BJ (cell line): ENCODE measurements around the gene XRCC5. TPM values are rescaled to one million over a fixed set of nuclear protein-coding genes. Genes with fewer than 3 reads are reported as not detected.
A peak's percentile ranks its signal among the peaks of the same experiment; 100 is the strongest.

ENCODE experiments used
- CTCF ChIA-PET: fragments of 350-600 bp; formaldehyde crosslinking; extraction: SDS; loops from one replicate; lab custom pipeline; 2021; ENCODE audit warnings: antibody characterized with exemption, inconsistent platforms; lab: Yijun Ruan, JAX
- POLR2A ChIA-PET: fragments of 300-600 bp; sonication (Branson Sonifier 250); formaldehyde crosslinking; extraction: SDS; loops from one replicate; lab custom pipeline; 2021; ENCODE audit warnings: antibody characterized with exemption; lab: Charles Lee
- DNase-seq: peaks from one replicate; pipeline ENCODE4 v3.0.0-alpha.2; 2011; ENCODE audit warnings: low read depth
- H3K27me3 ChIP-seq: 2 replicates; pipeline ENCODE4 v1.6.0; 2011; ENCODE audit warnings: low read length; ENCODE audit not compliant: control insufficient read depth, insufficient read depth
- H3K36me3 ChIP-seq: 2 replicates; pipeline ENCODE4 v1.5.1; 2011; ENCODE audit warnings: low read length; ENCODE audit not compliant: control insufficient read depth, insufficient read depth
- H3K4me3 ChIP-seq: 2 replicates; pipeline ENCODE4 v1.5.1; 2011; ENCODE audit warnings: low read depth, mild to moderate bottlenecking, control low read depth, low read length
- polyA plus RNA-seq: library from polyadenylated mRNA; depleted of rRNA; stranded (reverse); fragments of >200 nt; gene quantifications from 2 replicates; pipeline ENCODE4 v1.2.3, GENCODE V29; 2011
- TF ChIP-seq, protein P1 (sequence below): IDR thresholded peaks from 2 replicates; pipeline ENCODE4 v1.5.1; 2011; ENCODE audit warnings: low read depth, mild to moderate bottlenecking, control low read depth, inconsistent platforms, low read length, moderate library complexity; ENCODE audit not compliant: insufficient read depth

The XRCC5 gene
- polyA plus RNA-seq, 1 experiment: 252 TPM

DNA sequence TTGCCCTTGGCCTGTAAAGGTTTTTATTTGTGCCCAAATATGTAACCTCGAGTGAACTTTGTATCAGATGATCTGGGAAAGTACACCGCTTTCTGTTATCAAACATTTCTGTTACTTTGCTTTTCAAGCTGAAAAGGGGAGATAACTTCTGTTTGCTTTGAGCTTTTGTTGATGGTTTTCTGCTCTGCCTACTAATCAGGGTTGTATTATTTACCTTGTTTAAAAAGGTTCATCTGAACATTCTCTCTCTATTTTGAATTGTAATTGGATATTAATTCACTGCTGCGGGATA lies 79.4 kb downstream of the XRCC5 start:
- POLR2A ChIA-PET: no interaction called here
- Histone ChIP-seq H3K36me3 (peaks cover 6% of the 10 kb centered on the region; the same call in 1 of the 2 replicates), H3K4me3 (no peak overlapping the region), H3K27me3 (no peaks in the 10 kb centered on the region)
- no peak for DNase-seq
- TF ChIP-seq, protein P1, sequence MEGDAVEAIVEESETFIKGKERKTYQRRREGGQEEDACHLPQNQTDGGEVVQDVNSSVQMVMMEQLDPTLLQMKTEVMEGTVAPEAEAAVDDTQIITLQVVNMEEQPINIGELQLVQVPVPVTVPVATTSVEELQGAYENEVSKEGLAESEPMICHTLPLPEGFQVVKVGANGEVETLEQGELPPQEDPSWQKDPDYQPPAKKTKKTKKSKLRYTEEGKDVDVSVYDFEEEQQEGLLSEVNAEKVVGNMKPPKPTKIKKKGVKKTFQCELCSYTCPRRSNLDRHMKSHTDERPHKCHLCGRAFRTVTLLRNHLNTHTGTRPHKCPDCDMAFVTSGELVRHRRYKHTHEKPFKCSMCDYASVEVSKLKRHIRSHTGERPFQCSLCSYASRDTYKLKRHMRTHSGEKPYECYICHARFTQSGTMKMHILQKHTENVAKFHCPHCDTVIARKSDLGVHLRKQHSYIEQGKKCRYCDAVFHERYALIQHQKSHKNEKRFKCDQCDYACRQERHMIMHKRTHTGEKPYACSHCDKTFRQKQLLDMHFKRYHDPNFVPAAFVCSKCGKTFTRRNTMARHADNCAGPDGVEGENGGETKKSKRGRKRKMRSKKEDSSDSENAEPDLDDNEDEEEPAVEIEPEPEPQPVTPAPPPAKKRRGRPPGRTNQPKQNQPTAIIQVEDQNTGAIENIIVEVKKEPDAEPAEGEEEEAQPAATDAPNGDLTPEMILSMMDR: no peak
- CTCF ChIA-PET: interaction anchor here (0.8 to 1.8 kb wide), 3 partner anchors 15 to 1649 kb away, joined by 3 read pairs; no protein-coding TSS in a partner anchor

DNA sequence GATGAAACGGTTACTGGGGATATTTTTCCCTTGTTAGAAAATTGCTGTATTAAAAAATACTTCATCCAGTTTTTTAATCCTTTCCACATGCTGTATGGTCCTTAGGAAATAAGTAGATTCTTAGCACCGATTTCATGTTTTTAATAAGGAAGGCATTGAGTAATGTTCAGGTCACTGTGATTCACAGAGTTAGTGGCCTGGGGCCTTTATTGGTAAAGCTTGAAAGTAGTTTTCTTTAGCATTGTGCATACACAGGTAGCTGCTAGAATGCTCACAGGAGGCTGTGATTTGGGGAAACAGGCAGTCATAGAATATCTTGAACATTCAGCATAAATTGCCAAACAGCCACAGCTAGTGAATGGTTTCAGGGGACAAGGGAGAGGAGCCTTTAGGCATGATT lies 79.8 kb downstream of the XRCC5 start:
- TF ChIP-seq, protein P1: no peak
- ChIA-PET CTCF (interaction anchor here (0.8 to 1.0 kb wide), 2 partner anchors 14 to 1649 kb away, joined by 3 read pairs; no protein-coding TSS in a partner anchor), POLR2A (no interaction called here)
- H3K27me3 ChIP-seq: no peaks in the 10 kb centered on the region
- H3K36me3 ChIP-seq: peaks cover 6% of the 10 kb centered on the region; the same call in 1 of the 2 replicates
- DNase-seq: peak; percentile 51
- no peak overlapping the region for H3K4me3 ChIP-seq

DNA sequence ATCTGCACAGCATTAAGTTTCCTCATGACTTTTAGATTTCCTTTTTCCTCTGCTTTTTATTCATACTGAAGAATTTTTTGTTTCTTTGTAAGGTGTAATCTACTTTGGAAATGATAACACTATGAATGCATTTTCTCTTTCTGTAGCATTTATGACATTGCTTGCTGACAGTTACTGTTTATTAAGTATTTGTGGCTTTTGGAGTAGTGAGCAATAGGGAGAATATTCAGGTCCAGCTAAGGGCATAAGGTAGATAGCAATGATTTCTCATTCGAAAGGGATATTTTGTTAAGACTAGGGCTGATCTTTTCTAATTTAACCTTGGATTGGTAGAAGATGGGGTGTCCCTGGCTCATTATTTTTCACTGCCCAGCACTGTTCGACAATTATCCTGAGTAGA lies 80.3 kb downstream of the XRCC5 start:
- ChIA-PET CTCF (interaction anchor here (0.8 kb wide), 1 partner anchor 1648 kb away, joined by 3 read pairs; no protein-coding TSS in a partner anchor), POLR2A (no interaction called here)
- no peak for DNase-seq
- no peak overlapping the region for H3K4me3 ChIP-seq
- peaks cover 6% of the 10 kb centered on the region; the same call in 1 of the 2 replicates for H3K36me3 ChIP-seq
- H3K27me3 ChIP-seq: no peaks in the 10 kb centered on the region
- TF ChIP-seq, protein P1: no peak

DNA sequence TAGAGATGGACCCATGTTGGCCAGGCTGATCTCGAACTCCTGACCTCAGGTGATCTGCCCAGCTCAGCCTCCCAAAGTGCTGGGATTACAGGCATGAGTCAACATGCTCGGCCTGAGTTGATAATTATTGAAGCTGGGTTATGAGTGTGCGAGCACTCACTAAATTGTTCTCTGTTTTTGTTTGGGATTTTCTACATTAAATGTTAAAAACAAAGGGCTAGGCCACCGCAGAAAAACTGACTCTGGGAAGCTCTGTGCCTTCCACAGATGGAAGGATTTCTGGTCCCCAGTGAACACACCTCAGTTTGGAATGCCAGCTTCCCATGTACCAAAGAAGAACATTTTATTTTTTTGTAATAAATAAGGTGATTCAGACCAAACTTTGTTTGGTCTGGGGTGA lies 83.0 kb downstream of the XRCC5 start:
- ChIA-PET POLR2A (no interaction called here), CTCF (no interaction called here)
- H3K4me3 ChIP-seq: no peak overlapping the region
- DNase-seq: no peak
- TF ChIP-seq, protein P1: no peak
- H3K36me3 ChIP-seq: peaks cover 4% of the 10 kb centered on the region; the same call in 1 of the 2 replicates
- H3K27me3 ChIP-seq: no peaks in the 10 kb centered on the region

DNA sequence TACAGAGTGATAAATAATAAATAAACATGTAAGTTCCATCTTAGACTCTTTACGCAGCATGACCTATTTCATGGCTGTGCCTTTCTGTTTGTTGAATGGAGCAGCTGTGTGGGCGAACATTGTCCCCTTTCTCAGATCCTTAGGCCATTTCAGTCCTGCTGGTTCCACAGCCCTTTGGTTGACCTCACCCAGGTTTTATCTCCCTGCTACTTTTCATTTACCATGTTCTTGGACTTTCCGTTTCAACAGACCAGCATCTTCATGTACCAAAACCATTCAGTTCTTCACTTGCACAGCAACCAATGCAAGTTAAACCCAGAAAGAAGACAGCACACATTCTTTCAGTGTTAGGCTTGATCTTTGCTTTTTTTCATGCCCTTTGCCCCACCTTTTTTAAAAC lies 83.8 kb downstream of the XRCC5 start:
- TF ChIP-seq, protein P1: no peak

More for the DNA sequence above, 83.8 kb downstream of the XRCC5 start:
- Histone ChIP-seq H3K36me3 (peaks cover 6% of the 10 kb centered on the region), H3K27me3 (no peaks in the 10 kb centered on the region), H3K4me3 (no peak overlapping the region)
- no peak for DNase-seq
- CTCF ChIA-PET: no interaction called here
- POLR2A ChIA-PET: no interaction called here
